ENCODE data around the gene DOCK6. TPM values are rescaled to one million over a fixed set of nuclear protein-coding genes. Genes with fewer than 3 reads are reported as not detected.

Gene DOCK6
- total and polyA plus RNA-seq, 2 of the 13 experiments (the other 11 are each of a cell fraction or from before 2014, with no cell fraction given), result 5.4 to 38.1 TPM

DNA sequence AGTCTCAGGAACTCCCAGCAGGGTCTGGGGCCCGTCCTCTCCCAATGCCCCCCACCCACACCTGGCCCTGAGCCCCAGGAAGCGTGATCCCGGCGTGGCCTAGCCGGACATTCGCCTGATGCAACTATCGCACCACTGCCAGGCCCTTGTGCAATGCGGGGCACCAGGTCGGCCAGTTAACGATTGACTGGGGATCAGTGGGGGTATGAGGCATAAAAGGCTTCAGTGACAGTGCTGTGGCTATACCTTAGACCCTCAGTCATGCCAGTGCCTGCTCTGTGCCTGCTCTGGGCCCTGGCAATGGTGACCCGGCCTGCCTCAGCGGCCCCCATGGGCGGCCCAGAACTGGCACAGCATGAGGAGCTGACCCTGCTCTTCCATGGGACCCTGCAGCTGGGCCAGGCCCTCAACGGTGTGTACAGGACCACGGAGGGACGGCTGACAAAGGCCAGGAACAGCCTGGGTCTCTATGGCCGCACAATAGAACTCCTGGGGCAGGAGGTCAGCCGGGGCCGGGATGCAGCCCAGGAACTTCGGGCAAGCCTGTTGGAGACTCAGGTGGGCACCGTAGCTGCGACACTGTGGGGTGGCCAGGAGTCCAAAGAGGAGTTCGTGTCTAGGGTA lies 22.8 kb downstream of the DOCK6 start, which contains the start of gene ANGPTL8 (continued):
- TF ChIP-seq ZNF282 (IDR thresholded peaks at IDR 0.05; ENCODE audit: partially characterized antibody), result no peak
- peak; percentile 96 for TF ChIP-seq ZNF788 (CRISPR knock-in tag; IDR thresholded peaks at IDR 0.05; ENCODE audit: borderline replicate concordance)
- TF ChIP-seq KLF6 (CRISPR knock-in tag; IDR thresholded peaks at IDR 0.05), result peak; percentile 97
- TF ChIP-seq KMT2B (CRISPR knock-in tag; IDR thresholded peaks at IDR 0.05), result peak; percentile 76
- TF ChIP-seq TP53 (CRISPR knock-in tag; conservative IDR thresholded peaks at IDR 0.05), result 0 out of 2 replicates have a peak, but pooled peaks have one; percentile 68
- no peak for TF ChIP-seq ZNF75D (CRISPR knock-in tag; IDR thresholded peaks at IDR 0.05; ENCODE audit: borderline replicate concordance)
- TF ChIP-seq KDM3A (CRISPR knock-in tag; IDR thresholded peaks at IDR 0.05; ENCODE audit: low read depth), result peak; percentile 81
- TF ChIP-seq ZNF549 (CRISPR knock-in tag; IDR thresholded peaks at IDR 0.05), result no peak
- TF ChIP-seq SRSF1 (optimal IDR thresholded peaks at IDR 0.05; ENCODE audit: low read depth, low read length), result peak; percentile 69
- TF ChIP-seq, protein P1, sequence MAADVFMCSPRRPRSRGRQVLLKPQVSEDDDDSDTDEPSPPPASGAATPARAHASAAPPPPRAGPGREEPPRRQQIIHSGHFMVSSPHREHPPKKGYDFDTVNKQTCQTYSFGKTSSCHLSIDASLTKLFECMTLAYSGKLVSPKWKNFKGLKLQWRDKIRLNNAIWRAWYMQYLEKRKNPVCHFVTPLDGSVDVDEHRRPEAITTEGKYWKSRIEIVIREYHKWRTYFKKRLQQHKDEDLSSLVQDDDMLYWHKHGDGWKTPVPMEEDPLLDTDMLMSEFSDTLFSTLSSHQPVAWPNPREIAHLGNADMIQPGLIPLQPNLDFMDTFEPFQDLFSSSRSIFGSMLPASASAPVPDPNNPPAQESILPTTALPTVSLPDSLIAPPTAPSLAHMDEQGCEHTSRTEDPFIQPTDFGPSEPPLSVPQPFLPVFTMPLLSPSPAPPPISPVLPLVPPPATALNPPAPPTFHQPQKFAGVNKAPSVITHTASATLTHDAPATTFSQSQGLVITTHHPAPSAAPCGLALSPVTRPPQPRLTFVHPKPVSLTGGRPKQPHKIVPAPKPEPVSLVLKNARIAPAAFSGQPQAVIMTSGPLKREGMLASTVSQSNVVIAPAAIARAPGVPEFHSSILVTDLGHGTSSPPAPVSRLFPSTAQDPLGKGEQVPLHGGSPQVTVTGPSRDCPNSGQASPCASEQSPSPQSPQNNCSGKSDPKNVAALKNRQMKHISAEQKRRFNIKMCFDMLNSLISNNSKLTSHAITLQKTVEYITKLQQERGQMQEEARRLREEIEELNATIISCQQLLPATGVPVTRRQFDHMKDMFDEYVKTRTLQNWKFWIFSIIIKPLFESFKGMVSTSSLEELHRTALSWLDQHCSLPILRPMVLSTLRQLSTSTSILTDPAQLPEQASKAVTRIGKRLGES (CRISPR knock-in tag; IDR thresholded peaks at IDR 0.05; ENCODE audit: borderline replicate concordance), result peak; percentile 100
- TF ChIP-seq, protein P2, sequence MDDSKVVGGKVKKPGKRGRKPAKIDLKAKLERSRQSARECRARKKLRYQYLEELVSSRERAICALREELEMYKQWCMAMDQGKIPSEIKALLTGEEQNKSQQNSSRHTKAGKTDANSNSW (CRISPR knock-in tag; IDR thresholded peaks at IDR 0.05; ENCODE audit: borderline replicate concordance), result peak; percentile 66; the same call in 1 of the 2 replicates
- TF ChIP-seq MED13 (CRISPR knock-in tag; IDR thresholded peaks at IDR 0.05), result peak; percentile 90; the same call in 1 of the 2 replicates
- TF ChIP-seq ZKSCAN1 (IDR thresholded peaks at IDR 0.05; ENCODE audit: low read length), result no peak
- peak; percentile 73; the same call in 1 of the 2 replicates for TF ChIP-seq ZNF235 (CRISPR knock-in tag; IDR thresholded peaks at IDR 0.05; ENCODE audit: borderline replicate concordance)
- TF ChIP-seq, protein P3, sequence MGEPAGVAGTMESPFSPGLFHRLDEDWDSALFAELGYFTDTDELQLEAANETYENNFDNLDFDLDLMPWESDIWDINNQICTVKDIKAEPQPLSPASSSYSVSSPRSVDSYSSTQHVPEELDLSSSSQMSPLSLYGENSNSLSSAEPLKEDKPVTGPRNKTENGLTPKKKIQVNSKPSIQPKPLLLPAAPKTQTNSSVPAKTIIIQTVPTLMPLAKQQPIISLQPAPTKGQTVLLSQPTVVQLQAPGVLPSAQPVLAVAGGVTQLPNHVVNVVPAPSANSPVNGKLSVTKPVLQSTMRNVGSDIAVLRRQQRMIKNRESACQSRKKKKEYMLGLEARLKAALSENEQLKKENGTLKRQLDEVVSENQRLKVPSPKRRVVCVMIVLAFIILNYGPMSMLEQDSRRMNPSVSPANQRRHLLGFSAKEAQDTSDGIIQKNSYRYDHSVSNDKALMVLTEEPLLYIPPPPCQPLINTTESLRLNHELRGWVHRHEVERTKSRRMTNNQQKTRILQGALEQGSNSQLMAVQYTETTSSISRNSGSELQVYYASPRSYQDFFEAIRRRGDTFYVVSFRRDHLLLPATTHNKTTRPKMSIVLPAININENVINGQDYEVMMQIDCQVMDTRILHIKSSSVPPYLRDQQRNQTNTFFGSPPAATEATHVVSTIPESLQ (CRISPR knock-in tag; conservative IDR thresholded peaks at IDR 0.05), result peak; percentile 76; the same call in 1 of the 2 replicates
- no peak for TF ChIP-seq ZNF652 (CRISPR knock-in tag; IDR thresholded peaks at IDR 0.05; ENCODE audit: borderline replicate concordance, low read depth)
- TF ChIP-seq POGZ (CRISPR knock-in tag; IDR thresholded peaks at IDR 0.05), result peak; percentile 66
- TF ChIP-seq ZNF543 (CRISPR knock-in tag; IDR thresholded peaks at IDR 0.05), result peak; percentile 88; the same call in 1 of the 2 replicates
- TF ChIP-seq, protein P4, sequence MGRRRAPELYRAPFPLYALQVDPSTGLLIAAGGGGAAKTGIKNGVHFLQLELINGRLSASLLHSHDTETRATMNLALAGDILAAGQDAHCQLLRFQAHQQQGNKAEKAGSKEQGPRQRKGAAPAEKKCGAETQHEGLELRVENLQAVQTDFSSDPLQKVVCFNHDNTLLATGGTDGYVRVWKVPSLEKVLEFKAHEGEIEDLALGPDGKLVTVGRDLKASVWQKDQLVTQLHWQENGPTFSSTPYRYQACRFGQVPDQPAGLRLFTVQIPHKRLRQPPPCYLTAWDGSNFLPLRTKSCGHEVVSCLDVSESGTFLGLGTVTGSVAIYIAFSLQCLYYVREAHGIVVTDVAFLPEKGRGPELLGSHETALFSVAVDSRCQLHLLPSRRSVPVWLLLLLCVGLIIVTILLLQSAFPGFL (CRISPR knock-in tag; IDR thresholded peaks at IDR 0.05), result no peak
- TF ChIP-seq ZNF570 (CRISPR knock-in tag; IDR thresholded peaks at IDR 0.05; ENCODE audit: borderline replicate concordance), result 0 out of 2 replicates have a peak, but pooled peaks have one; percentile 53
- peak; percentile 92; the same call in 1 of the 2 replicates for TF ChIP-seq TSC22D2 (CRISPR knock-in tag; IDR thresholded peaks at IDR 0.05; ENCODE audit: borderline replicate concordance)
- no peak for TF ChIP-seq ZNF569 (CRISPR knock-in tag; IDR thresholded peaks at IDR 0.05; ENCODE audit: borderline replicate concordance)
- peak; percentile 25; the same call in 1 of the 2 replicates for TF ChIP-seq ZZZ3 (CRISPR knock-in tag; IDR thresholded peaks at IDR 0.05; ENCODE audit: borderline replicate concordance)

Data from HepG2 (cell line).